ENCODE measurements around the gene DZIP1L. TPM values are rescaled to one million over a fixed set of nuclear protein-coding genes. Genes with fewer than 3 reads are reported as not detected.

The DZIP1L gene
- total RNA-seq, 1 donor from 2014 or later, result 27.5 TPM

GRCh38 chr3:138036572-138036971 is 78.8 kb downstream of the DZIP1L start:
- intact Hi-C loops (cut with DNase I), result no loop called here
- Histone ChIP-seq H3K4me3 (no peak overlapping the region), H3K4me1 (no peaks in the 10 kb centered on the region), H3K27me3 (no peaks in the 10 kb centered on the region), H3K27ac (no peak overlapping the region), H3K36me3 (no peaks in the 10 kb centered on the region), H3K9me3 (no peaks in the 10 kb centered on the region)
- no peak for TF ChIP-seq POLR2AphosphoS5 (IDR thresholded peaks at IDR 0.05; ENCODE audit: insufficient read depth in 1 of 2, low read depth in 1 of 2)
- TF ChIP-seq, protein P1, sequence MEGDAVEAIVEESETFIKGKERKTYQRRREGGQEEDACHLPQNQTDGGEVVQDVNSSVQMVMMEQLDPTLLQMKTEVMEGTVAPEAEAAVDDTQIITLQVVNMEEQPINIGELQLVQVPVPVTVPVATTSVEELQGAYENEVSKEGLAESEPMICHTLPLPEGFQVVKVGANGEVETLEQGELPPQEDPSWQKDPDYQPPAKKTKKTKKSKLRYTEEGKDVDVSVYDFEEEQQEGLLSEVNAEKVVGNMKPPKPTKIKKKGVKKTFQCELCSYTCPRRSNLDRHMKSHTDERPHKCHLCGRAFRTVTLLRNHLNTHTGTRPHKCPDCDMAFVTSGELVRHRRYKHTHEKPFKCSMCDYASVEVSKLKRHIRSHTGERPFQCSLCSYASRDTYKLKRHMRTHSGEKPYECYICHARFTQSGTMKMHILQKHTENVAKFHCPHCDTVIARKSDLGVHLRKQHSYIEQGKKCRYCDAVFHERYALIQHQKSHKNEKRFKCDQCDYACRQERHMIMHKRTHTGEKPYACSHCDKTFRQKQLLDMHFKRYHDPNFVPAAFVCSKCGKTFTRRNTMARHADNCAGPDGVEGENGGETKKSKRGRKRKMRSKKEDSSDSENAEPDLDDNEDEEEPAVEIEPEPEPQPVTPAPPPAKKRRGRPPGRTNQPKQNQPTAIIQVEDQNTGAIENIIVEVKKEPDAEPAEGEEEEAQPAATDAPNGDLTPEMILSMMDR (IDR thresholded peaks at IDR 0.05), result no peak
- TF ChIP-seq POLR2A (IDR thresholded peaks at IDR 0.05), result no peak
- no peak for DNase-seq (ENCODE audit: extremely low spot score in 2 of 2)

- TF ChIP-seq POLR2AphosphoS5 (IDR thresholded peaks at IDR 0.05; ENCODE audit: insufficient read depth in 1 of 2, low read depth in 1 of 2), result no peak
- TF ChIP-seq POLR2A (IDR thresholded peaks at IDR 0.05), result no peak
- TF ChIP-seq, protein P1 (IDR thresholded peaks at IDR 0.05), result no peak
- Histone ChIP-seq H3K27me3 (no peaks in the 10 kb centered on the region), H3K4me3 (no peak overlapping the region), H3K36me3 (no peaks in the 10 kb centered on the region), H3K27ac (no peak overlapping the region), H3K9me3 (no peaks in the 10 kb centered on the region), H3K4me1 (no peaks in the 10 kb centered on the region)
- intact Hi-C loops (cut with DNase I), result no loop called here
- no peak for DNase-seq (ENCODE audit: extremely low spot score in 2 of 2)
Measured at GRCh38 chr3:138034918-138035317, 80.5 kb downstream of the DZIP1L start.

DNA sequence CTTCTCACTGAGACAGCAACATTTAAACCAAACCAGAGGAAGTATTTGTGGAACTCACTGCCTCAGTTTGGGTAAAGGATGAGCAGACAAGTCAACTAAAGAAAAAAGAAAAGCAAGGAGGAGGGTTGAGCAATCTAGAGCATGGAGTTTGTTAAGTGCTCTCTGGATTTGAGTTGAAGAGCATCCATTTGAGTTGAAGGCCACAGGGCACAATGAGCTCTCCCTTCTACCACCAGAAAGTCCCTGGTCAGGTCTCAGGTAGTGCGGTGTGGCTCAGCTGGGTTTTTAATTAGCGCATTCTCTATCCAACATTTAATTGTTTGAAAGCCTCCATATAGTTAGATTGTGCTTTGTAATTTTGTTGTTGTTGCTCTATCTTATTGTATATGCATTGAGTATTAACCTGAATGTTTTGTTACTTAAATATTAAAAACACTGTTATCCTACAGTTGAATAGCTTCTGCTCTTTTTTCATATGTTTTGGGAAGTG is 82.2 kb downstream of the DZIP1L start:
- no peak for TF ChIP-seq POLR2AphosphoS5 (IDR thresholded peaks at IDR 0.05; ENCODE audit: insufficient read depth in 1 of 2, low read depth in 1 of 2)
- TF ChIP-seq, protein P1 (IDR thresholded peaks at IDR 0.05), result no peak
- TF ChIP-seq POLR2A (IDR thresholded peaks at IDR 0.05), result no peak
- no peaks in the 10 kb centered on the region for H3K36me3 ChIP-seq
- H3K4me1 ChIP-seq, result no peaks in the 10 kb centered on the region
- H3K4me3 ChIP-seq, result no peak overlapping the region
- no peak overlapping the region for H3K27ac ChIP-seq
- no peaks in the 10 kb centered on the region for H3K9me3 ChIP-seq
- no peak for DNase-seq (ENCODE audit: extremely low spot score in 2 of 2)
- no peaks in the 10 kb centered on the region for H3K27me3 ChIP-seq
- intact Hi-C loops (cut with DNase I), result no loop called here

DNA sequence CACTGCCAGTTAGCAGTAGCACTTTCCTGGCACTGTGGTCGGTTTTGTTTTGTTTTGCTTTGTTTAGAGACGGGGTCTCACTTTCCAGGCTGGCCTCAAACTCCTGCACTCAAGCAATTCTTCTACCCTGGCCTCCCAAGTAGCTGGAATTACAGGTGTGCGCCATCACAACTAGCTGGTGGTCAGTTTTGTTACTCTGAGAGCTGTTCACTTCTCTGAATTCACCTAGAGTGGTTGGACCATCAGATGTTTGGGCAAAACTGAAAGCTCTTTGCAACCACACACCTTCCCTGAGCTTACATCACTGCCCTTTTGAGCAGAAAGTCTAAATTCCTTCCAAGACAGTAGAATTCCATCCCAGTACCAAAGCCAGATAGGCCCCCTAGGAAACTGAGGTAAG is 82.8 kb downstream of the DZIP1L start:
- no peak for DNase-seq (ENCODE audit: extremely low spot score in 2 of 2)
- Histone ChIP-seq H3K27ac (no peak overlapping the region), H3K4me3 (no peak overlapping the region), H3K27me3 (no peaks in the 10 kb centered on the region), H3K9me3 (no peaks in the 10 kb centered on the region), H3K36me3 (no peaks in the 10 kb centered on the region), H3K4me1 (no peaks in the 10 kb centered on the region)
- intact Hi-C loops (cut with DNase I), result no loop called here
- TF ChIP-seq POLR2AphosphoS5 (IDR thresholded peaks at IDR 0.05; ENCODE audit: insufficient read depth in 1 of 2, low read depth in 1 of 2) (no peak), POLR2A (IDR thresholded peaks at IDR 0.05) (no peak)
- TF ChIP-seq, protein P1 (IDR thresholded peaks at IDR 0.05), result no peak

- no peak overlapping the region for H3K27ac ChIP-seq
- no peaks in the 10 kb centered on the region for H3K9me3 ChIP-seq
- DNase-seq (ENCODE audit: extremely low spot score in 2 of 2), result no peak
- no peaks in the 10 kb centered on the region for H3K27me3 ChIP-seq
- no peaks in the 10 kb centered on the region for H3K36me3 ChIP-seq
- intact Hi-C loops (cut with DNase I), result no loop called here
- H3K4me3 ChIP-seq, result no peak overlapping the region
- no peak for TF ChIP-seq POLR2AphosphoS5 (IDR thresholded peaks at IDR 0.05; ENCODE audit: insufficient read depth in 1 of 2, low read depth in 1 of 2)
- TF ChIP-seq, protein P1 (IDR thresholded peaks at IDR 0.05), result no peak
- no peak for TF ChIP-seq POLR2A (IDR thresholded peaks at IDR 0.05)
- H3K4me1 ChIP-seq, result no peaks in the 10 kb centered on the region
Measured at GRCh38 chr3:138031536-138031935, 83.9 kb downstream of the DZIP1L start.
